ENCODE measurements around the gene PTCD3. TPM values are rescaled to one million over a fixed set of nuclear protein-coding genes. Genes with fewer than 3 reads are reported as not detected.
A peak's percentile ranks its signal among the peaks of the same experiment; 100 is the strongest.

PTCD3 gene
- total RNA-seq, 2 donors from 2014 or later, result 184 to 191 TPM

GRCh38 chr2:86078774-86079545, 27.1 kb upstream of the PTCD3 start:
- Histone ChIP-seq H3K27ac (ENCODE audit: low read depth, low read length) (no peak overlapping the region), H3K36me3 (ENCODE audit: control insufficient read depth, insufficient read depth, low read length) (peaks cover 92% of the 10 kb centered on the region), H3K27me3 (ENCODE audit: control insufficient read depth, insufficient read depth, low read length, poor library complexity, severe bottlenecking) (no peaks in the 10 kb centered on the region), H3K4me3 (ENCODE audit: low read length) (no peak overlapping the region), H3K9me3 (ENCODE audit: control insufficient read depth, low read length) (no peaks in the 10 kb centered on the region), H3K4me1 (ENCODE audit: control insufficient read depth, insufficient read depth, low read length) (no peaks in the 10 kb centered on the region), H3K9ac (ENCODE audit: extremely low read depth, low read length, poor library complexity, severe bottlenecking) (no peak overlapping the region)
- Mint-ChIP-seq H3K36me3 (ENCODE audit: low read depth) (peaks cover 77% of the 10 kb centered on the region), H3K4me1 (no peaks in the 10 kb centered on the region), H3K9me3 (no peaks in the 10 kb centered on the region), H3K27me3 (ENCODE audit: insufficient read depth) (no peaks in the 10 kb centered on the region), H3K4me3 (no peak overlapping the region), H3K27ac (no peak overlapping the region)
- DNase-seq, result no peak
- peak; percentile 67 for TF ChIP-seq CTCF (conservative IDR thresholded peaks at IDR 0.05)
- WGBS, 2 experiments (ENCODE audit: insufficient coverage in 1 of 2, insufficient read length in 1 of 2), result 94 to 100% methylated on average over 4 to 7 of the region's 7 CpGs

- Mint-ChIP-seq H3K27ac (no peak overlapping the region), H3K36me3 (ENCODE audit: low read depth) (peaks cover 77% of the 10 kb centered on the region), H3K9me3 (no peaks in the 10 kb centered on the region), H3K27me3 (ENCODE audit: insufficient read depth) (no peaks in the 10 kb centered on the region), H3K4me3 (no peak overlapping the region), H3K4me1 (no peaks in the 10 kb centered on the region)
- Histone ChIP-seq H3K9ac (ENCODE audit: extremely low read depth, low read length, poor library complexity, severe bottlenecking) (no peak overlapping the region), H3K9me3 (ENCODE audit: control insufficient read depth, low read length) (no peaks in the 10 kb centered on the region), H3K4me1 (ENCODE audit: control insufficient read depth, insufficient read depth, low read length) (no peaks in the 10 kb centered on the region), H3K36me3 (ENCODE audit: control insufficient read depth, insufficient read depth, low read length) (peaks cover 93% of the 10 kb centered on the region), H3K27ac (ENCODE audit: low read depth, low read length) (no peak overlapping the region), H3K4me3 (ENCODE audit: low read length) (no peak overlapping the region), H3K27me3 (ENCODE audit: control insufficient read depth, insufficient read depth, low read length, poor library complexity, severe bottlenecking) (no peaks in the 10 kb centered on the region)
- DNase-seq, result peak; percentile 92
- WGBS, 2 experiments (ENCODE audit: insufficient coverage in 1 of 2, insufficient read length in 1 of 2), result 79 to 81% methylated on average over 9 to 14 of the region's 14 CpGs
- peak; percentile 89 for TF ChIP-seq CTCF (conservative IDR thresholded peaks at IDR 0.05)
Measured at GRCh38 chr2:86079981-86080911, 25.8 kb upstream of the PTCD3 start.

- Histone ChIP-seq H3K4me3 (ENCODE audit: low read length) (no peak overlapping the region), H3K9me3 (ENCODE audit: control insufficient read depth, low read length) (no peaks in the 10 kb centered on the region), H3K27ac (ENCODE audit: low read depth, low read length) (no peak overlapping the region), H3K9ac (ENCODE audit: extremely low read depth, low read length, poor library complexity, severe bottlenecking) (no peak overlapping the region), H3K27me3 (ENCODE audit: control insufficient read depth, insufficient read depth, low read length, poor library complexity, severe bottlenecking) (no peaks in the 10 kb centered on the region), H3K4me1 (ENCODE audit: control insufficient read depth, insufficient read depth, low read length) (no peaks in the 10 kb centered on the region), H3K36me3 (ENCODE audit: control insufficient read depth, insufficient read depth, low read length) (peaks cover 91% of the 10 kb centered on the region)
- Mint-ChIP-seq H3K4me3 (no peak overlapping the region), H3K27ac (no peak overlapping the region), H3K4me1 (no peaks in the 10 kb centered on the region), H3K27me3 (ENCODE audit: insufficient read depth) (no peaks in the 10 kb centered on the region), H3K9me3 (no peaks in the 10 kb centered on the region), H3K36me3 (ENCODE audit: low read depth) (peaks cover 79% of the 10 kb centered on the region)
- DNase-seq, result no peak
- no peak for TF ChIP-seq CTCF (conservative IDR thresholded peaks at IDR 0.05)
- 95 to 100% methylated on average over 1 to 4 of the region's 4 CpGs for WGBS, 2 experiments (ENCODE audit: insufficient coverage in 1 of 2, insufficient read length in 1 of 2)
Measured at GRCh38 chr2:86081724-86082123, 24.3 kb upstream of the PTCD3 start.
